Endothelial cell of umbilical vein (primary cell): ENCODE measurements around the gene MINK1. TPM values are rescaled to one million over a fixed set of nuclear protein-coding genes. Genes with fewer than 3 reads are reported as not detected.
A peak's percentile ranks its signal among the peaks of the same experiment; 100 is the strongest.

Experiments used
- BruUV-seq: library from RNA; stranded (reverse); fragments of 400-500 nt; replicated peaks from 2 replicates; lab custom pipeline; 2021; lab: Mats Ljungman, UMichigan
- CTCF ChIA-PET: fragments of 300-600, 350-600 bp; sonication (Branson Sonifier 250); formaldehyde crosslinking; loops from one replicate; lab custom pipeline; 2021; ENCODE audit warnings: antibody characterized with exemption, inconsistent platforms; lab: Charles Lee
- POLR2A ChIA-PET: fragments of 300-600, 350-600 bp; sonication (Branson Sonifier 250); formaldehyde crosslinking; loops from one replicate; lab custom pipeline; 2021; ENCODE audit warnings: antibody characterized with exemption, inconsistent platforms; lab: Charles Lee
- DNase-seq: peaks from one replicate; pipeline ENCODE4 v3.0.0-alpha.2; 2011; ENCODE audit warnings: low read depth, low spot score
- FAIRE-seq: peaks from 2 replicates; lab custom pipeline; 2011; peaks lifted over from hg19 to GRCh38; lab: Jason Lieb, UNC
- H2AFZ ChIP-seq: 2 replicates; pipeline ENCODE4 v1.6.0; 2012; ENCODE audit warnings: low read depth, low read length, control low read depth, inconsistent platforms
- H3K27ac ChIP-seq: 2 replicates; pipeline ENCODE4 v1.5.1; 2011; ENCODE audit warnings: low read depth, mild to moderate bottlenecking, control low read depth, low read length, moderate library complexity; ENCODE audit not compliant: insufficient read depth
- H3K27me3 ChIP-seq, 2 experiments: 2 replicates each; pipeline versions ENCODE4 v1.6.0 to v1.6.1; 2011; ENCODE audit warnings: low read length in 2 of 2, mixed read lengths in 1 of 2; ENCODE audit not compliant: control insufficient read depth in 2 of 2, insufficient read depth in 2 of 2
- H3K36me3 ChIP-seq, 2 experiments: 2 replicates in 1 of 2; 3 replicates in 1 of 2; pipeline ENCODE4 v1.5.1; 2011; ENCODE audit warnings: low read length in 2 of 2, mild to moderate bottlenecking in 1 of 2, moderate library complexity in 1 of 2; ENCODE audit not compliant: control insufficient read depth in 2 of 2, insufficient read depth in 2 of 2; ENCODE audit errors: extremely low read depth in 1 of 2
- H3K4me1 ChIP-seq: 3 replicates; pipeline ENCODE4 v1.5.1; 2011; ENCODE audit warnings: mild to moderate bottlenecking, low read length; ENCODE audit not compliant: control insufficient read depth, insufficient read depth; ENCODE audit errors: extremely low read depth
- H3K4me2 ChIP-seq: 2 replicates; pipeline ENCODE4 v1.6.1; 2011; ENCODE audit warnings: low read length, control low read depth, mixed read lengths; ENCODE audit not compliant: insufficient read depth
- H3K4me3 ChIP-seq, 3 experiments: fragments of 200-600 bp in 1 of 3; sonication (generic), shearing (Covaris generic) in 1 of 3; replicated peaks in 1 of 3; 2 replicates each; pipeline ENCODE4 v1.5.1; 2011 to 2016; ENCODE audit warnings: control low read depth in 3 of 3, low read length in 3 of 3, mild to moderate bottlenecking in 2 of 3, inconsistent platforms in 1 of 3, low read depth in 1 of 3, moderate library complexity in 1 of 3; ENCODE audit not compliant: insufficient read depth in 1 of 3
- H3K79me2 ChIP-seq: 2 replicates; pipeline ENCODE4 v1.6.0; 2012; ENCODE audit warnings: low read length, inconsistent platforms; ENCODE audit not compliant: control insufficient read depth, insufficient read depth
- H3K9ac ChIP-seq: replicated peaks from 2 replicates; pipeline ENCODE3; 2011; ENCODE audit warnings: low read length, control low read depth; ENCODE audit not compliant: insufficient read depth; ENCODE audit errors: extremely low read depth
- H3K9me1 ChIP-seq: replicated peaks from 3 replicates; pipeline ENCODE4 v1.6.0; 2011; ENCODE audit warnings: mild to moderate bottlenecking, low read length; ENCODE audit not compliant: control insufficient read depth, insufficient read depth; ENCODE audit errors: extremely low read depth
- H3K9me3 ChIP-seq: replicated peaks from 2 replicates; pipeline ENCODE4 v1.5.1; 2012; ENCODE audit warnings: low read length, inconsistent platforms; ENCODE audit not compliant: control insufficient read depth, insufficient read depth
- H4K20me1 ChIP-seq: replicated peaks from 2 replicates; pipeline ENCODE3; 2011; ENCODE audit warnings: mild to moderate bottlenecking, low read length; ENCODE audit not compliant: control insufficient read depth, insufficient read depth; ENCODE audit errors: extremely low read depth
- EZH2 ChIP-seq: IDR thresholded peaks from 2 replicates; pipeline ENCODE4 v1.6.1; 2012; ENCODE audit warnings: borderline replicate concordance, low read depth, mild to moderate bottlenecking, moderate library complexity, low read length, inconsistent platforms; ENCODE audit not compliant: severe bottlenecking
- GATA2 ChIP-seq: IDR thresholded peaks from 2 replicates; pipeline ENCODE4 v1.7.0; 2011; ENCODE audit warnings: low read depth, mild to moderate bottlenecking, moderate library complexity, mixed read lengths, low read length; ENCODE audit not compliant: insufficient read length, insufficient read depth
- JUN ChIP-seq: IDR thresholded peaks from 2 replicates; pipeline ENCODE4 v1.6.1; 2011; ENCODE audit warnings: borderline replicate concordance, low read depth; ENCODE audit not compliant: insufficient read length, insufficient read depth
- POLR2A ChIP-seq: IDR thresholded peaks from 2 replicates; pipeline ENCODE4 v1.6.1; 2012; ENCODE audit warnings: low read depth, mild to moderate bottlenecking, control low read depth, low read length
- POLR2AphosphoS5 ChIP-seq: IDR thresholded peaks from 2 replicates; pipeline ENCODE4 v1.6.1; 2012; ENCODE audit warnings: low read depth, mild to moderate bottlenecking, control low read depth, low read length, moderate library complexity; ENCODE audit not compliant: insufficient read depth
- dilution Hi-C: fragments of 300-500 bp; cut with MboI; formaldehyde crosslinking; loops from one replicate; pipeline ENCODE4 v1.15.0; 2019; ENCODE audit warnings: low sequenced_read_pairs; ENCODE audit not compliant: extremely low pct_ligation_motif_present
- intact Hi-C: fragments of 100-400 bp; cut with micrococcal nuclease; formaldehyde crosslinking; loops from one replicate; pipeline ENCODE4 v1.10.0; 2022
- polyA plus RNA-seq, 4 experiments: library from polyadenylated mRNA; depleted of rRNA in 3 of 4; stranded (reverse) in 3 of 4; unstranded in 1 of 4; fragments of >200 nt; gene quantifications; 2 replicates each; pipeline versions ENCODE4 v1.2.1 to v1.2.3, GENCODE V29; 2011 to 2012; ENCODE audit warnings: missing spikeins in 1 of 4
- total RNA-seq: library from RNA; stranded (reverse); gene quantifications from 2 replicates; pipeline ENCODE4 v1.2.3, GENCODE V29; 2021
- TF ChIP-seq, protein P1 (sequence below), 2 donors: IDR thresholded peaks; 1 replicate in 1 of 2; 2 replicates in 1 of 2; pipeline ENCODE4 v1.5.1; 2011; ENCODE audit warnings: low read length in 2 of 2, mild to moderate bottlenecking in 2 of 2, moderate library complexity in 2 of 2, control low read depth in 1 of 2, inconsistent platforms in 1 of 2, low read depth in 1 of 2; ENCODE audit not compliant: insufficient read depth in 1 of 2; ENCODE audit errors: extremely low read depth in 1 of 2
- TF ChIP-seq, protein P2 (sequence below): IDR thresholded peaks from 2 replicates; pipeline ENCODE4 v1.6.1; 2011; ENCODE audit not compliant: insufficient read depth, insufficient read length

The MINK1 gene
- total and polyA plus RNA-seq, 2 donors (not counting 3 experiments of a cell fraction or from before 2014, with no cell fraction given) = 53.6 to 89.4 TPM

DNA sequence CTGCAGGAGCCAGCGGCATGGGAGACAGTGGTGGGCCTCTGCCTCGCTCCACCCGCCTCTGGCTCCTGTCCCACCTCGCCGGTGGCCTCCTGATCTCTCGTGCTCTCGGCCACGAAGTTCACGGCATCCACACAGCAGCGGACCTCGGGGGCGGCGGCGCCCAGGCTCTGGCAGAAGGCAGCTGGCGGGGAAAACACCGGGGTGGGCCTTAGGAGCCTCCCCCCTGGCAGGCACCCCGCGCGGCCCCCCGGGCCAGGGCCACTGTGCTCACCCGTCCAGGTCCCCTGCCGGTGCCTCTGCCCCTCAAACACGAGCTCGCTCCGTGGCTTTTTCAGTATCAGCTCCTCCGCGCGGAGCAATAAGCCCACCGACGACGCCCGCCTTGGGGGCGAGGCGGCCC, 65.8 kb downstream of the MINK1 start:
- Histone ChIP-seq H3K4me2 (peak overlapping the region; percentile 67), H3K9ac (peak overlapping the region; percentile 10), H3K9me3 (no peaks in the 10 kb centered on the region), H4K20me1 (no peaks in the 10 kb centered on the region), H3K9me1 (no peaks in the 10 kb centered on the region), H3K79me2 (no peaks in the 10 kb centered on the region), H2AFZ (no peak overlapping the region), H3K4me3 (peak overlapping the region in 2 of 3 experiments; percentile 12 to 32), H3K4me1 (peaks cover 10% of the 10 kb centered on the region), H3K27me3 (no peaks in the 10 kb centered on the region), H3K27ac (no peak overlapping the region), H3K36me3 (peaks cover 0 to 31% of the 10 kb centered on the region in 2 experiments)
- FAIRE-seq (no peak), DNase-seq (no peak)
- intact Hi-C loops (no loop called here), dilution Hi-C loops (no loop called here)
- CTCF ChIA-PET = interaction anchor here (0.7 to 2.4 kb wide), 7 partner anchors 10 to 189 kb away, joined by 3 to 9 read pairs (median 6); partner anchors contain the start of genes ARRB2 and MED11
- TF ChIP-seq, protein P1, sequence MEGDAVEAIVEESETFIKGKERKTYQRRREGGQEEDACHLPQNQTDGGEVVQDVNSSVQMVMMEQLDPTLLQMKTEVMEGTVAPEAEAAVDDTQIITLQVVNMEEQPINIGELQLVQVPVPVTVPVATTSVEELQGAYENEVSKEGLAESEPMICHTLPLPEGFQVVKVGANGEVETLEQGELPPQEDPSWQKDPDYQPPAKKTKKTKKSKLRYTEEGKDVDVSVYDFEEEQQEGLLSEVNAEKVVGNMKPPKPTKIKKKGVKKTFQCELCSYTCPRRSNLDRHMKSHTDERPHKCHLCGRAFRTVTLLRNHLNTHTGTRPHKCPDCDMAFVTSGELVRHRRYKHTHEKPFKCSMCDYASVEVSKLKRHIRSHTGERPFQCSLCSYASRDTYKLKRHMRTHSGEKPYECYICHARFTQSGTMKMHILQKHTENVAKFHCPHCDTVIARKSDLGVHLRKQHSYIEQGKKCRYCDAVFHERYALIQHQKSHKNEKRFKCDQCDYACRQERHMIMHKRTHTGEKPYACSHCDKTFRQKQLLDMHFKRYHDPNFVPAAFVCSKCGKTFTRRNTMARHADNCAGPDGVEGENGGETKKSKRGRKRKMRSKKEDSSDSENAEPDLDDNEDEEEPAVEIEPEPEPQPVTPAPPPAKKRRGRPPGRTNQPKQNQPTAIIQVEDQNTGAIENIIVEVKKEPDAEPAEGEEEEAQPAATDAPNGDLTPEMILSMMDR (IDR thresholded peaks at IDR 0.05; ENCODE audit: extremely low read depth in 1 of 2, insufficient read depth in 1 of 2, low read depth in 1 of 2, low read length in 2 of 2) = no peak
- POLR2A ChIA-PET = interaction anchor here (0.6 kb wide), 1 partner anchor 118 kb away, joined by 4 read pairs; no protein-coding TSS in a partner anchor
- BruUV-seq = no TSS peak

DNA sequence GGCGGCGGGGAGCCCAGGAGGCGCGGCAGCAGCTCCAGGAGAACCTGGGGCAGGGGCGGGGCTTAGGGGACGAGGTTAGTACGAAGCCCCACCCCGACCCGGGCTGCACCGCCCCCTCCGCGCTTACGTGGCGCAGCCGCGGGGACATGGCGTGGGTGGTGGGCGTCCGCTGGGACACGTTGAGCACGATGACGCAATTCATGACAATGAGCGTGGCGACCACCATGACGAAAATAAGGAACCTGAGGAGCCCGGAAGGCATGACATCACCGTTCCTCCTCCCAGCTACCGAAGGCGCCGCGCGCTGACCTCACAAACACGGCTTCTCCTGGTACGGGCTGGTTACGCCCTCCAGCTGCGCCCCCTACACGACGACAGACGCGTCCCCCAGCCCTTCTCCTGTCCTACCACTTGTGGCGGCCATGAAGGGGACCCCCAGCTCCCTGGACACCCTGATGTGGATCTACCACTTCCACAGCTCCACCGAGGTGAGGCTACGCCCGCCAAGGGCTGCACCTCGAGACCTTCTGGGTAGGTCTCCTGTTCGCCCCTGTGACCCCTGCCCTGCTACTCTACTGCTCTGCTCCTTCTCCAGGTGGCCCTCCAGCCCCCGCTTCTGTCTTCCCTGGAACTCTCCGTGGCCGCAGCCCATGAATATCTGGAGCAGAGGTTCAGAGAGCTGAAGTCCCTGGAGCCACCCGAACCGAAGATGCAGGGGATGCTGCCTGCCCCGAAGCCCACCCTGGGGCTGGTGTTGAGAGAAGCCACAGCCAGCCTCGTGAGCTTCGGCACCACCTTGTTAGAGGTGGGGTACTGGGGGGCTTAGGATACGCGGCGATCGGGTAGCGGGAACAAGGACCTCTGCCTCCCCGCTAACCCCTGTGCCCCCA, 66.4 kb downstream of the MINK1 start, which contains the start of gene C17orf107:
TSS of gene C17orf107 (plus strand) at position 196 of the 890 bp plus-strand sequence. CDS start at position 423, 227 bp downstream.
- Histone ChIP-seq H3K9me3 (no peaks in the 10 kb centered on the region), H3K4me1 (peaks cover 10% of the 10 kb centered on the region), H3K9me1 (no peaks in the 10 kb centered on the region), H3K4me3 (peak within 1 kb of the TSS in 2 of 3 experiments; percentile 12 to 32), H3K9ac (peak within 1 kb of the TSS; percentile 34), H3K36me3 (peaks cover 0 to 24% of the 10 kb centered on the region in 2 experiments), H3K27me3 (no peaks in the 10 kb centered on the region), H3K79me2 (no peaks in the 10 kb centered on the region), H2AFZ (peak within 1 kb of the TSS; percentile 55), H3K27ac (no peak within 1 kb of the TSS), H3K4me2 (peak within 1 kb of the TSS; percentile 67), H4K20me1 (no peaks in the 10 kb centered on the region)
- DNase-seq (peak; percentile 76), FAIRE-seq (peak; percentile 28)
- dilution Hi-C loops = no loop called here
- peak; percentile 30 for TF ChIP-seq EZH2
- TF ChIP-seq POLR2A = peak; percentile 19
- peak; percentile 55 for TF ChIP-seq POLR2AphosphoS5
- TF ChIP-seq JUN = peak; percentile 50
- TF ChIP-seq GATA2 = no peak
- TF ChIP-seq, protein P2, sequence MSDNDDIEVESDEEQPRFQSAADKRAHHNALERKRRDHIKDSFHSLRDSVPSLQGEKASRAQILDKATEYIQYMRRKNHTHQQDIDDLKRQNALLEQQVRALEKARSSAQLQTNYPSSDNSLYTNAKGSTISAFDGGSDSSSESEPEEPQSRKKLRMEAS = no peak
- POLR2A ChIA-PET = interaction anchor here (0.6 kb wide), 1 partner anchor 117 kb away, joined by 4 read pairs; no protein-coding TSS in a partner anchor
- BruUV-seq = no TSS peak
- intact Hi-C loops = loop anchor here (5.0 kb wide), 2 partner anchors 112 to 167 kb away; partner anchors contain the start of genes GLTPD2, MED11 and VMO1
- CTCF ChIA-PET = interaction anchor here (0.5 to 6.9 kb wide), 10 partner anchors 10 to 191 kb away, joined by 3 to 70 read pairs (median 5); partner anchors contain the start of genes ARRB2, MED11 and PSMB6
